SK-N-MC (cell line): ENCODE measurements around the gene QSOX2.

Experiments used
- EZH2 ChIP-seq: fragments of 200-600 bp; sonication (generic); IDR thresholded peaks from one replicate; pipeline ENCODE4 v1.6.1; 2017; ENCODE audit warnings: antibody characterized with exemption
- FOXP2 ChIP-seq: optimal IDR thresholded peaks from 2 replicates; pipeline ENCODE3; 2011; ENCODE audit warnings: mild to moderate bottlenecking, moderate library complexity; ENCODE audit not compliant: insufficient read depth; ENCODE audit errors: extremely low read length, control extremely low read depth
- POLR2AphosphoS5 ChIP-seq: IDR thresholded peaks from 2 replicates; pipeline ENCODE4 v1.6.1; 2012; ENCODE audit warnings: mild to moderate bottlenecking, low read depth, low read length, borderline replicate concordance

- no peak for TF ChIP-seq EZH2
- no peak for TF ChIP-seq POLR2AphosphoS5
- no peak for TF ChIP-seq FOXP2
Measured at GRCh38 chr9:136201609-136202453, 43.8 kb downstream of the QSOX2 start.
